ENCODE results near the gene POU2F2. TPM values are rescaled to one million over a fixed set of nuclear protein-coding genes. Genes with fewer than 3 reads are reported as not detected.

Gene POU2F2
- total and polyA plus RNA-seq, 2 donors (not counting 3 experiments of a cell fraction or from before 2014, with no cell fraction given): 4.0 to 4.1 TPM

DNA sequence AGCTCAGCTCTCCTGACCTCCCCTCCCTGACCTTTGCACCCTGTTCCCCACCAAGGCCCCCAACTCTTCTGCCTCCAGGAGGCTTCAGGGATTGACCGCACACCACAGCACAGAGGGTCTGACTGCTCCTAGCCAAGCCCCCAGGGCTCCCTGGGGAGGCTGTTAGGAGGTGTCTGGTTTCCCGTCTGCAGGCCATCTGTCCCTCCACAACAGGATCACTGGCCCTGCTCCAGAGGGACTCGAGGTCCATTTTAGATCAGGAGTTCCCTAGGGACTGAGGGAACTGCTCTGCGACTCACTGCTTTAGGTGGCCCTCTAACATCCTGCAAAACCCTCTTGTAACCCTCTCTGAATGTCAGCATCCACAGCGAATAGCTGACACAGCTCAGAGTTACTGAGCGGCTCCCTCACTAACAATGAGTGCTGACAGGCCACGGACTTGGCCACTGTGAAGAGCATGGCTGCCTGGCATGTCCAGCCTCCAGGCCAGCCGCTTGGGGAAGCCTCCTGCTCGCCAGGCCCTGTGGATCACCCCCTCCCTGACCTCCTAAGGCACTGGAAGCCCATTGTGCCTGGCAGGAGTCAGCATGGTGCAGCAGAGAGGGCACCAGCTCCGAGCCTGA, 79.9 kb downstream of the POU2F2 start:
- H3K27ac ChIP-seq (ENCODE audit: insufficient read depth, low read depth, low read length): no peak overlapping the region
- H2AFZ ChIP-seq (ENCODE audit: low read depth, low read length): no peak overlapping the region
- DNase-seq (ENCODE audit: low read depth, low spot score): no peak
- CTCF ChIA-PET: interaction anchor here (1.3 to 2.3 kb wide), 2 partner anchors 17 to 18 kb away, joined by 6 to 11 read pairs; no protein-coding TSS in a partner anchor
- intact Hi-C loops (cut with micrococcal nuclease) (no loop called here), dilution Hi-C loops (cut with MboI; ENCODE audit: extremely low pct_ligation_motif_present, low sequenced_read_pairs) (no loop called here)
- no peaks in the 10 kb centered on the region for H3K4me1 ChIP-seq (ENCODE audit: control insufficient read depth, extremely low read depth, insufficient read depth, low read length)
- TF ChIP-seq POLR2AphosphoS5 (IDR thresholded peaks at IDR 0.05; ENCODE audit: insufficient read depth, low read depth, low read length) (no peak), JUN (IDR thresholded peaks at IDR 0.05; ENCODE audit: borderline replicate concordance, insufficient read depth, insufficient read length, low read depth) (no peak)
- H4K20me1 ChIP-seq (replicated peaks; ENCODE audit: control insufficient read depth, extremely low read depth, insufficient read depth, low read length): no peaks in the 10 kb centered on the region
- H3K4me2 ChIP-seq (ENCODE audit: insufficient read depth, low read length): no peak overlapping the region
- H3K9me1 ChIP-seq (replicated peaks; ENCODE audit: control insufficient read depth, extremely low read depth, insufficient read depth, low read length): no peaks in the 10 kb centered on the region
- no peak overlapping the region for H3K4me3 ChIP-seq (replicated peaks in 1 of 3; ENCODE audit: insufficient read depth in 1 of 3, low read depth in 1 of 3, low read length in 3 of 3)
- POLR2A ChIA-PET: no interaction called here
- FAIRE-seq: no peak
- no peaks in the 10 kb centered on the region for H3K79me2 ChIP-seq (ENCODE audit: control insufficient read depth, insufficient read depth, low read length)
- H3K36me3 ChIP-seq (ENCODE audit: control insufficient read depth in 2 of 2, extremely low read depth in 1 of 2, insufficient read depth in 2 of 2, low read length in 2 of 2): no peaks in the 10 kb centered on the region
- no peaks in the 10 kb centered on the region for H3K27me3 ChIP-seq (ENCODE audit: control insufficient read depth in 2 of 2, insufficient read depth in 2 of 2, low read length in 2 of 2)
- no TSS peak for BruUV-seq (replicated peaks)
- H3K9ac ChIP-seq (replicated peaks; ENCODE audit: extremely low read depth, insufficient read depth, low read length): no peak overlapping the region
- H3K9me3 ChIP-seq (replicated peaks; ENCODE audit: control insufficient read depth, insufficient read depth, low read length): no peaks in the 10 kb centered on the region

DNA sequence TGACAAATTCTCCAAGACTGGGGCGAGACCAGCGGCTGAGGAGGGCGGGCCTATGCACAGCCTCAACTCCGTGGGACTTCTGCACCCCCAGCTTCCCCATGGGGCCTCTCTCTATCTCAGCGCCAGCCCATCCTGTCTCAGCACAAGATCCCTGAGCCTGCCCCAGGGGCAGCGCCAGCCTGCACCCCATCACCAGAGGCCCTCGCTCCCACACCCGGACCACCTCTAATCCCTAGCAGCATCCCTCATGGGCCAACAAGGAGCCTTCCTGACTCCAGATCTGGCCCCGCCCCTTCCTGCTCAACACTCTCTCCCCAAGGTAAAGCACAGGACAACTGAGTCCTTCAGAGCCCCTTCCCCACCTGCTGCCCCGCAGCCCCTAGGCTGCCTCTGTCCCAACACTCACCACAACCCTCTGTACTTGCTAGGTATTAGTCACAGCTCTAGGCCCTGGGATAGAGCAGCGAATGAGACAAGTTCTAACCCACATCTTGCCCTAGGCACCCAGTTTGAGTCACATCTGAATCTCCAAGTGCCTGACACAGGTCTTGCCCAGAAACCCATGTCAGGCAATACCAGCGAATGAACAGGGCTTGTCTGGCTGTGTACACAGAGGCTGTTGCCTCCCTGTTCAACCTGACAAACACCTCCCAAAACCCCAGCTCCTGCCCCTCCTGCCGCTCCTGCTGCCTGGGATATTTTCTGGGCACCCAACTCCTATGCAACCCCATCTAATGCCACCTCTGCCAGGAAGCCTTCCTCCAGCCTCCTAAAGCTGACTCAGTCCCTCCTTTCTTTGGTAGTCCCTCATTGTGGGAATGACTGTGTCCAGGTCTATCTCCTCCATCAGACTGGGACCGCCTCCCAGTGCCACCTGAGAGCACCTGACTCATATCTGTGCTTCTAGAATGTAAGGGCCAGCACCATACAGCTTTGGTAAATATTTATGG, 80.8 kb downstream of the POU2F2 start:
- no peak overlapping the region for H3K9ac ChIP-seq (replicated peaks; ENCODE audit: extremely low read depth, insufficient read depth, low read length)
- DNase-seq (ENCODE audit: low read depth, low spot score) (no peak), FAIRE-seq (no peak)
- intact Hi-C loops (cut with micrococcal nuclease): no loop called here
- H2AFZ ChIP-seq (ENCODE audit: low read depth, low read length): no peak overlapping the region
- no peak overlapping the region for H3K27ac ChIP-seq (ENCODE audit: insufficient read depth, low read depth, low read length)
- H3K9me3 ChIP-seq (replicated peaks; ENCODE audit: control insufficient read depth, insufficient read depth, low read length): no peaks in the 10 kb centered on the region
- no peak overlapping the region for H3K4me2 ChIP-seq (ENCODE audit: insufficient read depth, low read length)
- H3K4me1 ChIP-seq (ENCODE audit: control insufficient read depth, extremely low read depth, insufficient read depth, low read length): no peaks in the 10 kb centered on the region
- no peak overlapping the region for H3K4me3 ChIP-seq (replicated peaks in 1 of 3; ENCODE audit: insufficient read depth in 1 of 3, low read depth in 1 of 3, low read length in 3 of 3)
- no peaks in the 10 kb centered on the region for H3K79me2 ChIP-seq (ENCODE audit: control insufficient read depth, insufficient read depth, low read length)
- BruUV-seq (replicated peaks): no TSS peak
- CTCF ChIA-PET: interaction anchor here (2.3 kb wide), 1 partner anchor 17 kb away, joined by 11 read pairs; no protein-coding TSS in a partner anchor
- no peaks in the 10 kb centered on the region for H3K9me1 ChIP-seq (replicated peaks; ENCODE audit: control insufficient read depth, extremely low read depth, insufficient read depth, low read length)
- POLR2A ChIA-PET: no interaction called here
- no peaks in the 10 kb centered on the region for H3K27me3 ChIP-seq (ENCODE audit: control insufficient read depth in 2 of 2, insufficient read depth in 2 of 2, low read length in 2 of 2)
- H4K20me1 ChIP-seq (replicated peaks; ENCODE audit: control insufficient read depth, extremely low read depth, insufficient read depth, low read length): no peaks in the 10 kb centered on the region
- dilution Hi-C loops (cut with MboI; ENCODE audit: extremely low pct_ligation_motif_present, low sequenced_read_pairs): no loop called here
- H3K36me3 ChIP-seq (ENCODE audit: control insufficient read depth in 2 of 2, extremely low read depth in 1 of 2, insufficient read depth in 2 of 2, low read length in 2 of 2): no peaks in the 10 kb centered on the region
- TF ChIP-seq, protein P1, sequence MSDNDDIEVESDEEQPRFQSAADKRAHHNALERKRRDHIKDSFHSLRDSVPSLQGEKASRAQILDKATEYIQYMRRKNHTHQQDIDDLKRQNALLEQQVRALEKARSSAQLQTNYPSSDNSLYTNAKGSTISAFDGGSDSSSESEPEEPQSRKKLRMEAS (IDR thresholded peaks at IDR 0.05; ENCODE audit: insufficient read depth, insufficient read length): no peak
- TF ChIP-seq EZH2 (IDR thresholded peaks at IDR 0.05; ENCODE audit: borderline replicate concordance, low read depth, low read length, severe bottlenecking): no peak
- TF ChIP-seq GATA2 (IDR thresholded peaks at IDR 0.05; ENCODE audit: insufficient read depth, insufficient read length, low read depth, low read length): no peak
- TF ChIP-seq POLR2AphosphoS5 (IDR thresholded peaks at IDR 0.05; ENCODE audit: insufficient read depth, low read depth, low read length): no peak
- no peak for TF ChIP-seq JUN (IDR thresholded peaks at IDR 0.05; ENCODE audit: borderline replicate concordance, insufficient read depth, insufficient read length, low read depth)
- no peak for TF ChIP-seq POLR2A (IDR thresholded peaks at IDR 0.05; ENCODE audit: low read depth, low read length)
- no peak for TF ChIP-seq MYC (IDR thresholded peaks at IDR 0.05; ENCODE audit: low read depth, low read length)
- TF ChIP-seq, protein P2, sequence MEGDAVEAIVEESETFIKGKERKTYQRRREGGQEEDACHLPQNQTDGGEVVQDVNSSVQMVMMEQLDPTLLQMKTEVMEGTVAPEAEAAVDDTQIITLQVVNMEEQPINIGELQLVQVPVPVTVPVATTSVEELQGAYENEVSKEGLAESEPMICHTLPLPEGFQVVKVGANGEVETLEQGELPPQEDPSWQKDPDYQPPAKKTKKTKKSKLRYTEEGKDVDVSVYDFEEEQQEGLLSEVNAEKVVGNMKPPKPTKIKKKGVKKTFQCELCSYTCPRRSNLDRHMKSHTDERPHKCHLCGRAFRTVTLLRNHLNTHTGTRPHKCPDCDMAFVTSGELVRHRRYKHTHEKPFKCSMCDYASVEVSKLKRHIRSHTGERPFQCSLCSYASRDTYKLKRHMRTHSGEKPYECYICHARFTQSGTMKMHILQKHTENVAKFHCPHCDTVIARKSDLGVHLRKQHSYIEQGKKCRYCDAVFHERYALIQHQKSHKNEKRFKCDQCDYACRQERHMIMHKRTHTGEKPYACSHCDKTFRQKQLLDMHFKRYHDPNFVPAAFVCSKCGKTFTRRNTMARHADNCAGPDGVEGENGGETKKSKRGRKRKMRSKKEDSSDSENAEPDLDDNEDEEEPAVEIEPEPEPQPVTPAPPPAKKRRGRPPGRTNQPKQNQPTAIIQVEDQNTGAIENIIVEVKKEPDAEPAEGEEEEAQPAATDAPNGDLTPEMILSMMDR (IDR thresholded peaks at IDR 0.05; ENCODE audit: extremely low read depth in 1 of 2, insufficient read depth in 1 of 2, low read depth in 1 of 2, low read length in 2 of 2): no peak
- no peak for TF ChIP-seq FOS (IDR thresholded peaks at IDR 0.05; ENCODE audit: borderline replicate concordance, insufficient read depth, low read length)
